Measurements from ENCODE around the gene APEH. TPM values are rescaled to one million over a fixed set of nuclear protein-coding genes. Genes with fewer than 3 reads are reported as not detected.

The APEH gene
- total RNA-seq, 4 donors from 2014 or later: 48.2 to 75.5 (median 68.1) TPM

- TF ChIP-seq EP300 (IDR thresholded peaks at IDR 0.05) (no peak), POLR2AphosphoS5 (IDR thresholded peaks at IDR 0.05) (no peak), POLR2A (IDR thresholded peaks at IDR 0.05; ENCODE audit: low read depth) (no peak), CTCF (IDR thresholded peaks at IDR 0.05) (no peak)
- WGBS: 84% methylated on average over 15 of the region's 16 CpGs
- H3K9me3 ChIP-seq: no peaks in the 10 kb centered on the region
Observed at GRCh38 chr3:49699281-49699979, 25.3 kb downstream of the APEH start.

GRCh38 chr3:49700014-49700413 is 25.9 kb downstream of the APEH start:
- Histone ChIP-seq H3K9me3 (no peaks in the 10 kb centered on the region), H3K4me3 (no peak overlapping the region), H3K27ac (replicated peaks in 1 of 4) (no peak overlapping the region), H3K36me3 (peaks cover 33 to 78% (median 73%) of the 10 kb centered on the region in 4 donors), H3K27me3 (no peaks in the 10 kb centered on the region), H3K4me1 (peaks cover 0 to 4% (median 2%) of the 10 kb centered on the region in 4 donors)
- intact Hi-C loops (cut with DNase I): loop anchor here (5.0 kb wide), 1 partner anchor 137 kb away; no protein-coding TSS in a partner anchor
- 85% methylated on average over 6 of the region's 8 CpGs for WGBS
- TF ChIP-seq EP300 (IDR thresholded peaks at IDR 0.05): no peak
- no peak for DNase-seq (ENCODE audit: extremely low spot score)

More at GRCh38 chr3:49699281-49699979, 25.3 kb downstream of the APEH start:
- peaks cover 33 to 73% (median 67%) of the 10 kb centered on the region in 4 donors for H3K36me3 ChIP-seq
- no peak overlapping the region for H3K27ac ChIP-seq (replicated peaks in 1 of 4)
- no peak for DNase-seq (ENCODE audit: extremely low spot score)
- no peak overlapping the region for H3K4me3 ChIP-seq
- no peaks in the 10 kb centered on the region for H3K27me3 ChIP-seq
- intact Hi-C loops (cut with DNase I): no loop called here
- H3K4me1 ChIP-seq: peaks cover 0 to 4% (median 2%) of the 10 kb centered on the region in 4 donors

GRCh38 chr3:49700453-49701128 is 26.4 kb downstream of the APEH start:
- no peak for TF ChIP-seq POLR2AphosphoS5 (IDR thresholded peaks at IDR 0.05)
- no peak for TF ChIP-seq POLR2A (IDR thresholded peaks at IDR 0.05; ENCODE audit: low read depth)
- TF ChIP-seq CTCF (IDR thresholded peaks at IDR 0.05): no peak
- TF ChIP-seq EP300 (IDR thresholded peaks at IDR 0.05): no peak
- H3K27ac ChIP-seq (replicated peaks in 1 of 4): no peak overlapping the region
- H3K9me3 ChIP-seq: no peaks in the 10 kb centered on the region
- WGBS: 75% methylated on average over 10 of the region's 13 CpGs
- no peaks in the 10 kb centered on the region for H3K27me3 ChIP-seq
- DNase-seq (ENCODE audit: extremely low spot score): no peak
- intact Hi-C loops (cut with DNase I): loop anchor here (5.0 kb wide), 1 partner anchor 137 kb away; no protein-coding TSS in a partner anchor
- H3K4me1 ChIP-seq: peaks cover 0 to 4% (median 2%) of the 10 kb centered on the region in 4 donors
- no peak overlapping the region for H3K4me3 ChIP-seq
- H3K36me3 ChIP-seq: peaks cover 33 to 84% (median 78%) of the 10 kb centered on the region in 4 donors

- peaks cover 0 to 4% (median 2%) of the 10 kb centered on the region in 4 donors for H3K4me1 ChIP-seq
- TF ChIP-seq POLR2A (IDR thresholded peaks at IDR 0.05; ENCODE audit: low read depth): no peak
- TF ChIP-seq POLR2AphosphoS5 (IDR thresholded peaks at IDR 0.05): no peak
- TF ChIP-seq CTCF (IDR thresholded peaks at IDR 0.05): peak in 1 of 3 experiments; percentile 53
- TF ChIP-seq EP300 (IDR thresholded peaks at IDR 0.05): no peak
- WGBS: 93% methylated on average over 14 of the region's 21 CpGs
- intact Hi-C loops (cut with DNase I): loop anchor here (5.0 kb wide), 1 partner anchor 136 kb away; no protein-coding TSS in a partner anchor
- H3K27ac ChIP-seq (replicated peaks in 1 of 4): no peak overlapping the region
- no peaks in the 10 kb centered on the region for H3K9me3 ChIP-seq
- no peaks in the 10 kb centered on the region for H3K27me3 ChIP-seq
- H3K36me3 ChIP-seq: peaks cover 33 to 94% (median 88%) of the 10 kb centered on the region in 4 donors
- DNase-seq (ENCODE audit: extremely low spot score): no peak
- no peak overlapping the region for H3K4me3 ChIP-seq
Observed at GRCh38 chr3:49701388-49702077, 27.4 kb downstream of the APEH start.

Measured in esophagus muscularis mucosa (tissue), 4 donors.